Gastroesophageal sphincter (tissue), 3 donors: ENCODE results near the gene RALGAPB.

Experiments used
- CTCF ChIP-seq, 4 experiments: fragments of 200-600 bp in 2 of 4; fragments of 450-650 bp in 2 of 4; sonication (generic) in 1 of 4; IDR thresholded peaks; one replicate each; pipeline ENCODE4 v1.5.1; 2017 to 2019; ENCODE audit warnings: antibody characterized with exemption in 4 of 4, mild to moderate bottlenecking in 2 of 4, moderate library complexity in 2 of 4
- EP300 ChIP-seq: sonication (generic); formaldehyde crosslinking; IDR thresholded peaks from one replicate; pipeline ENCODE4 v1.6.1; 2017; ENCODE audit warnings: antibody characterized with exemption, mild to moderate bottlenecking
- POLR2A ChIP-seq, 2 donors: fragments of 450-650 bp; IDR thresholded peaks; one replicate each; pipeline ENCODE4 v1.6.1; 2017; ENCODE audit warnings: antibody characterized with exemption in 2 of 2, mild to moderate bottlenecking in 2 of 2, moderate library complexity in 1 of 2
- POLR2AphosphoS5 ChIP-seq: sonication (generic); formaldehyde crosslinking; IDR thresholded peaks from one replicate; pipeline ENCODE4 v1.6.1; 2017; ENCODE audit warnings: antibody characterized with exemption

- TF ChIP-seq CTCF (IDR thresholded peaks at IDR 0.05), result no peak
- no peak for TF ChIP-seq EP300
- no peak for TF ChIP-seq POLR2A (IDR thresholded peaks at IDR 0.05)
- TF ChIP-seq POLR2AphosphoS5, result no peak
Observed at GRCh38 chr20:38499366-38499765, 26.7 kb downstream of the RALGAPB start.
